WI38 (cell line): ENCODE results near the gene RASA2.
"Not testable (repeated sequence)": the region's sequence is repeated elsewhere in the genome, so short reads cannot be mapped to it uniquely, and the experiment has no call there.

Source experiments
- H3K4me3 ChIP-seq: 2 replicates; pipeline ENCODE4 v1.5.1; 2011; ENCODE audit warnings: low read depth, mild to moderate bottlenecking, control low read depth, low read length
- TF ChIP-seq, protein P1 (sequence below): IDR thresholded peaks from 2 replicates; pipeline ENCODE4 v1.5.1; 2012; ENCODE audit warnings: low read depth, mild to moderate bottlenecking, control low read depth, low read length

Gene RASA2

GRCh38 chr3:141608438-141608837 is 121.6 kb downstream of the RASA2 start:
- no peak overlapping the region for H3K4me3 ChIP-seq
- TF ChIP-seq, protein P1, sequence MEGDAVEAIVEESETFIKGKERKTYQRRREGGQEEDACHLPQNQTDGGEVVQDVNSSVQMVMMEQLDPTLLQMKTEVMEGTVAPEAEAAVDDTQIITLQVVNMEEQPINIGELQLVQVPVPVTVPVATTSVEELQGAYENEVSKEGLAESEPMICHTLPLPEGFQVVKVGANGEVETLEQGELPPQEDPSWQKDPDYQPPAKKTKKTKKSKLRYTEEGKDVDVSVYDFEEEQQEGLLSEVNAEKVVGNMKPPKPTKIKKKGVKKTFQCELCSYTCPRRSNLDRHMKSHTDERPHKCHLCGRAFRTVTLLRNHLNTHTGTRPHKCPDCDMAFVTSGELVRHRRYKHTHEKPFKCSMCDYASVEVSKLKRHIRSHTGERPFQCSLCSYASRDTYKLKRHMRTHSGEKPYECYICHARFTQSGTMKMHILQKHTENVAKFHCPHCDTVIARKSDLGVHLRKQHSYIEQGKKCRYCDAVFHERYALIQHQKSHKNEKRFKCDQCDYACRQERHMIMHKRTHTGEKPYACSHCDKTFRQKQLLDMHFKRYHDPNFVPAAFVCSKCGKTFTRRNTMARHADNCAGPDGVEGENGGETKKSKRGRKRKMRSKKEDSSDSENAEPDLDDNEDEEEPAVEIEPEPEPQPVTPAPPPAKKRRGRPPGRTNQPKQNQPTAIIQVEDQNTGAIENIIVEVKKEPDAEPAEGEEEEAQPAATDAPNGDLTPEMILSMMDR = no peak

DNA sequence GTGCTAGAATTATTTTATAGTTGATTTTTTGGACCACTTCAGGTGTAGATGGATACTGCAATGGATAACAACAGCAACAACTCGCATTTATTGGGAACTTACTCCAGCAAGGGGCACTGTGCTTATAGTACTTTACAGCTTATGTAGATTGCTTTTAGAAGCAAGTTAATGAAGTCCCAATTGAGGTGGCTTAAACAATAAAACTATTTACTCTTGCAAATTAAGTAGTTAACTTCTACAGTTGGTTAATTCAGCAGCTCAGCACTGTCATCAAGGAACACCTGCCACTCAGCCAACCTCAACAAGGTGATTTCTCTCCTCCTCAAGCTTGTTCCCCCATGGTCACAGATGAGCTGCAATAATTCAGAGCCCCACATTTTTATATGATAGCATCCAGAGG is 124.1 kb downstream of the RASA2 start:
- TF ChIP-seq, protein P1 = no peak

GRCh38 chr3:141618103-141618910 is 131.5 kb downstream of the RASA2 start:
- no peak overlapping the region for H3K4me3 ChIP-seq
- TF ChIP-seq, protein P1 = no peak

More for the DNA sequence above, 124.1 kb downstream of the RASA2 start:
- no peak overlapping the region for H3K4me3 ChIP-seq

DNA sequence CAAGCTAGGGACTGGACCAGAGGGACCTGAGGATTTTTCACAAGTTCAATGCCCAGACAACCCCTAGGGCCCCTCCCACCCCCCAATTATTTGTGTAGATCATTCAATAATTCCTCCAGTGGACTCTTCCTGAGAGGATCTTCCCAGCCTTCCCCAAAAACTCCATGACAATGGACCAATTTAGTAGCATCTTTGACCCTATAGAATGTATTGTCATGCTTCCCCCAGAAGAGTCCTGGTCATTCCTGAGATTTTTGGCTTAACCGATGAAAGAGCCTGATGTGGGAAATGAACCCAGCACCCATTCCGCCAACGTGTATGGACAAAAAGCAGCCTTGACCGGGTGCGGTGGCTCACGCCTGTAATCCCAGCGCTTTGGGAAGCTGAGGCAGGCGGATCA is 132.1 kb downstream of the RASA2 start:
- TF ChIP-seq, protein P1 = no peak
- no peak overlapping the region for H3K4me3 ChIP-seq

DNA sequence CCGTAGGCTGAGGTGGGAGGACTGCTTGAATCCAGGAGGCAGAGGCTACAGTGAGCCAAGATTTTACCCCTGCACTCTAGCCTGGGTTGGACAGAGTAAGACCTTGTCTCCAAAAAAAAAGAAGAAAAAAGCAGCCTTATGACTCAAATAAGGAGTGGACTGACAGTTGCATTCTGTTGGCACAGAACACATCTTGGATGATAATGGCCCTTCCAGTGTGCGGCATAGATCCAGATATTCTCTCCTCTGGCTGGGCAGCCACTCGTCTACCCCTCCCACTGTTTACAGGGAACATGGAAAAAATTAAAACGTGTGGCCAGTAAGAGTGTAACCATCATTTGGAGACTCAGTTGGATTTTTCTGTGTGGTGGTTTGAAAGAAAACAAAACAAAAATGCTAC is 132.6 kb downstream of the RASA2 start:
- TF ChIP-seq, protein P1 = no peak

DNA sequence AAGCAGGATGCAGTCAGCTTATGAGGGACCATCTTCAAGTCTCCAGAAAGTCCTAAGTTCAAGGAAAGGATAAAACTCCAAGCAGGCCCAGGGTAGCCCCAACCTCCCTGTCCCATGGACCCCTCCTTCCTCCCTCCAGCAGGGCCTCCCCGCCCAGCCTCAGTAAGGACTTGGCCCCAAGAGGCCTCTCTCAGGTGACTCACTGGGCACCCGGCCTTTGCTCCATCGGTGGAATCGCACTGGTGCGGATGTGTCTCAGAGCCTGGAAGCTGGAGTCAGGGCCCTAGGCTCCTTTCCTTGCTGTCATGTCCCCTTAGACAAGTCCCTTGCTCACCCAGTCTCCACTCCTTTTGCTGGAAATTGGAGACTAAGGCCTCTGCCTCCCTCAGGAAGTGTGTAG is 136.9 kb downstream of the RASA2 start:
- H3K4me3 ChIP-seq = no peak overlapping the region
- TF ChIP-seq, protein P1 = no peak

More for the DNA sequence above, 132.6 kb downstream of the RASA2 start:
- H3K4me3 ChIP-seq = no peak overlapping the region

DNA sequence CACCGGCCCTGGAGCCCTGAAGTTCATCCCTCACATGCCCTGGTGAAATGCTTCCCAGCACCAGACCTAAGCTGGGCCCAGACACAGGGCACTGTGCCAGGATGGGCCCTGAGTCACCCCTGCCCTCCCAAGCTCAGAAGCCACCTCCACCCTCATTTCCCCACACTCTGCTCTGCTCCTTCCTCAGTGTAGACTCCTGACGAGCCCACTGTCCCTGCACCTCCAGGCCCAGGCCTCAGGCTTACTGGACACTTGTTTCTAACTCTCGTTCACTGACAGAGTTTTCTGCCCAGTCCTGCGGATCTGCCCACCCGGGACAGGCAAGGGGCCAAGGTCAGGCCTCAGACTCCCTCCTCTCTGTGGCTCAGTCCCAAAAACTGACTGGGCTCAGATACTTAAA is 138.7 kb downstream of the RASA2 start:
- H3K4me3 ChIP-seq = no peak overlapping the region
- TF ChIP-seq, protein P1 = no peak

- not testable (repeated sequence) for H3K4me3 ChIP-seq
These were observed 141.5 kb downstream of the RASA2 start for GRCh38 chr3:141628334-141628733.

DNA sequence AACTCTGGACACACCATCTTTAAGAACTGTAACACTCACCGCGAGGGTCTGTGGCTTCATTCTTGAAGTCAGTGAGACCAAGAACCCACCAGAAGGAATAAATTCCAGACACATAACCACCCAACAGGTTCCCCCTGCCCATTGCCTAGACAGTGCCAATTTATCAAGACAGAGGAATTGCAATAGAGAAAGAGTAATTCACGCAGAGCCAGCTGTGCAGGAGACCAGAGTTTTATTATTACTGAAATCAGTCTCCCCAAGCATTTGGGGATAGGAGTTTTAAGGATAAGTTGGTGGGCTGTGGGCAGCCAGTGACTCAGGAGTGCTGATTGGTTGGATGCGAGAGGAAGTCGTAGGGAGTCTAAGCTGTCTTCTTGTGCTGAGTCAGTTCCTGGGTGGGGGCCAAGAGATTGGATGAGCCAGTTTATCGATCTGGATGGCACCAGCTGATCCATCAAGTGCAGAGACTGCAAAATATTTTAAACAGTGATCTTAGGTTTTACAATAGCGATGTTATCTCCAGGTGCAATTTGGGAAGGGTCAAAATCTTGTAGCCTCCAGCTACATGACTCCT is 142.1 kb downstream of the RASA2 start:
- not testable (repeated sequence) for H3K4me3 ChIP-seq
